GM23338 (cell line): Measurements from ENCODE around the gene KRTAP24-1. TPM values are rescaled to one million over a fixed set of nuclear protein-coding genes. Genes with fewer than 3 reads are reported as not detected.

Experiments
- ATAC-seq: fragments of 200-7000 bp; cut with Tn5 transposase; 3 replicates; pipeline ENCODE4 v1.9.1; 2020
- DNase-seq: peaks from one replicate; pipeline ENCODE4 v3.0.0-alpha.2; 2015; ENCODE audit warnings: low spot score
- H2AFZ ChIP-seq: fragments of 200-600 bp; sonication (generic); 2 replicates; pipeline ENCODE4 v1.8.0; 2016; ENCODE audit warnings: antibody characterized with exemption, mild to moderate bottlenecking, moderate library complexity
- H3F3A ChIP-seq: fragments of 200-600 bp; sonication (generic); replicated peaks from 2 replicates; pipeline ENCODE4 v1.8.0; 2017; ENCODE audit warnings: antibody characterized with exemption, mixed run types, low read depth
- H3K27ac ChIP-seq: fragments of 200-600 bp; sonication (generic); 2 replicates; pipeline ENCODE4 v1.6.1; 2016; ENCODE audit warnings: low read depth
- H3K27me3 ChIP-seq: fragments of 200-600 bp; sonication (generic); 2 replicates; pipeline ENCODE4 v1.8.0; 2016; ENCODE audit warnings: mild to moderate bottlenecking, mixed run types, moderate library complexity; ENCODE audit not compliant: insufficient read depth
- H3K36me3 ChIP-seq: fragments of 200-600 bp; sonication (generic); 2 replicates; pipeline ENCODE4 v1.8.0; 2016; ENCODE audit warnings: mild to moderate bottlenecking; ENCODE audit not compliant: insufficient read depth
- H3K4me1 ChIP-seq: fragments of 200-600 bp; sonication (generic); 2 replicates; pipeline ENCODE4 v1.8.0; 2016; ENCODE audit warnings: mild to moderate bottlenecking, moderate library complexity; ENCODE audit not compliant: insufficient read depth
- H3K4me2 ChIP-seq: fragments of 200-600 bp; sonication (generic); 2 replicates; pipeline ENCODE4 v1.7.1; 2017; ENCODE audit warnings: mixed run types
- H3K4me3 ChIP-seq: fragments of 200-600 bp; sonication (generic); 2 replicates; pipeline ENCODE4 v1.6.1; 2016; ENCODE audit warnings: mixed run types
- H3K79me2 ChIP-seq: fragments of 200-600 bp; sonication (generic); replicated peaks from 2 replicates; pipeline ENCODE4 v1.8.0; 2017; ENCODE audit warnings: mild to moderate bottlenecking; ENCODE audit not compliant: insufficient read depth
- H3K9me2 ChIP-seq: fragments of 200-600 bp; sonication (generic); 2 replicates; pipeline ENCODE4 v1.8.0; 2017; ENCODE audit not compliant: insufficient read depth
- H4K20me1 ChIP-seq: fragments of 200-600 bp; sonication (generic); replicated peaks from 2 replicates; pipeline ENCODE4 v1.8.0; 2017; ENCODE audit warnings: mild to moderate bottlenecking; ENCODE audit not compliant: insufficient read depth
- H3K27ac Mint-ChIP-seq: 2 replicates; pipeline ENCODE4 v1.8.0; 2020; ENCODE audit warnings: inconsistent platforms, mild to moderate bottlenecking, moderate library complexity, mixed read lengths
- H3K27me3 Mint-ChIP-seq: 3 replicates; pipeline ENCODE4 v1.8.0; 2022; ENCODE audit warnings: low read depth, mild to moderate bottlenecking, moderate library complexity, mixed read lengths, inconsistent platforms; ENCODE audit not compliant: insufficient read depth, poor library complexity
- H3K36me3 Mint-ChIP-seq: 3 replicates; pipeline ENCODE4 v1.8.0; 2021; ENCODE audit warnings: low read depth, mild to moderate bottlenecking, inconsistent platforms, moderate library complexity, mixed read lengths
- H3K4me1 Mint-ChIP-seq: 3 replicates; pipeline ENCODE4 v1.8.0; 2020; ENCODE audit warnings: mild to moderate bottlenecking, inconsistent platforms, mixed read lengths
- H3K4me3 Mint-ChIP-seq: 3 replicates; pipeline ENCODE4 v1.8.0; 2021; ENCODE audit warnings: moderate library complexity, mild to moderate bottlenecking, inconsistent platforms, mixed read lengths
- H3K9me3 Mint-ChIP-seq: 3 replicates; pipeline ENCODE4 v1.8.0; 2020; ENCODE audit warnings: moderate library complexity, mild to moderate bottlenecking, inconsistent platforms, mixed read lengths
- CREB1 ChIP-seq: fragments of 250-450 bp; sonication (Bioruptor Pico); IDR thresholded peaks from 2 replicates; pipeline ENCODE4 v1.5.0; 2020; ENCODE audit warnings: low read depth, mild to moderate bottlenecking, moderate library complexity
- ETS1 ChIP-seq: IDR thresholded peaks from 2 replicates; pipeline ENCODE4 v1.6.1; 2016; ENCODE audit warnings: antibody characterized with exemption
- EZH2 ChIP-seq: fragments of 200-600 bp; sonication (generic); IDR thresholded peaks from one replicate; pipeline ENCODE4 v1.8.0; 2017; ENCODE audit warnings: antibody characterized with exemption, mild to moderate bottlenecking, low read depth; ENCODE audit not compliant: unreplicated experiment
- EZH2phosphoT487 ChIP-seq: fragments of 200-600 bp; sonication (generic); IDR thresholded peaks from one replicate; pipeline ENCODE4 v1.8.1; 2018; ENCODE audit warnings: antibody characterized with exemption; ENCODE audit not compliant: unreplicated experiment
- JUNB ChIP-seq: IDR thresholded peaks from one replicate; pipeline ENCODE4 v1.6.1; 2016; ENCODE audit warnings: antibody characterized with exemption; ENCODE audit not compliant: unreplicated experiment
- NANOG ChIP-seq: IDR thresholded peaks from 2 replicates; pipeline ENCODE4 v1.6.1; 2016; ENCODE audit warnings: antibody characterized with exemption, borderline replicate concordance
- POLR2AphosphoS5 ChIP-seq: IDR thresholded peaks from 2 replicates; pipeline ENCODE4 v1.6.1; 2016; ENCODE audit warnings: antibody characterized with exemption, low read depth
- REST ChIP-seq: IDR thresholded peaks from one replicate; pipeline ENCODE4 v1.6.1; 2018; ENCODE audit warnings: antibody characterized with exemption; ENCODE audit not compliant: unreplicated experiment
- STAT1 ChIP-seq: IDR thresholded peaks from one replicate; pipeline ENCODE4 v1.6.1; 2016; ENCODE audit warnings: antibody characterized with exemption; ENCODE audit not compliant: unreplicated experiment
- ZNF114 ChIP-seq: fragments of 250-450 bp; sonication (Bioruptor Pico); IDR thresholded peaks from 2 replicates; pipeline ENCODE4 v1.5.0; 2020; ENCODE audit warnings: mild to moderate bottlenecking, moderate library complexity
- ZNF331 ChIP-seq: fragments of 250-450 bp; sonication (Bioruptor Pico); IDR thresholded peaks from 2 replicates; pipeline ENCODE4 v1.5.0; 2020; ENCODE audit warnings: low read depth, mild to moderate bottlenecking, moderate library complexity
- polyA plus RNA-seq: library from polyadenylated mRNA; unstranded; fragments of >200 nt; fragmentation: Nextera tagmentation; extraction: Ambion mirVana; gene quantifications from 2 replicates; pipeline ENCODE4 v1.2.1, GENCODE V29; 2016
- total RNA-seq: library from RNA; depleted of rRNA; stranded (reverse); fragments of >200 nt; shearing (Covaris generic); gene quantifications from 2 replicates; pipeline ENCODE4 v1.2.3, GENCODE V29; 2014
- TF ChIP-seq, protein P1 (sequence below): fragments of 250-450 bp; sonication (Bioruptor Pico); IDR thresholded peaks from 2 replicates; pipeline ENCODE4 v1.5.0; 2020; ENCODE audit warnings: mild to moderate bottlenecking, moderate library complexity
- TF ChIP-seq, protein P2 (sequence below), 2 experiments: fragments of 200-600 bp in 1 of 2; sonication (generic) in 1 of 2; conservative IDR thresholded peaks; 2 replicates each; pipeline versions ENCODE4 v1.5.1 to v1.6.1; 2016 to 2017; ENCODE audit warnings: antibody characterized with exemption in 2 of 2, low read depth in 2 of 2, mild to moderate bottlenecking in 2 of 2, moderate library complexity in 1 of 2

The KRTAP24-1 gene
- total and polyA plus RNA-seq, 2 experiments from 2014 or later, result not detected

GRCh38 chr21:30240661-30241060 is 42.1 kb downstream of the KRTAP24-1 start:
- H3K27ac ChIP-seq, result no peak overlapping the region
- H3K9me2 ChIP-seq, result no peaks in the 10 kb centered on the region
- Mint-ChIP-seq H3K4me3 (no peak overlapping the region), H3K4me1 (no peaks in the 10 kb centered on the region), H3K9me3 (no peaks in the 10 kb centered on the region), H3K27me3 (no peaks in the 10 kb centered on the region), H3K36me3 (no peaks in the 10 kb centered on the region), H3K27ac (no peak overlapping the region)
- DNase-seq (no peak), ATAC-seq (no peak)
- no peaks in the 10 kb centered on the region for H4K20me1 ChIP-seq
- H2AFZ ChIP-seq, result 0 out of 2 replicates have a peak overlapping the region, but pooled peaks have one; percentile 59
- H3F3A ChIP-seq, result no peaks in the 10 kb centered on the region
- H3K4me1 ChIP-seq, result no peaks in the 10 kb centered on the region
- H3K36me3 ChIP-seq, result no peaks in the 10 kb centered on the region
- no peak overlapping the region for H3K4me3 ChIP-seq
- no peaks in the 10 kb centered on the region for H3K27me3 ChIP-seq
- no peaks in the 10 kb centered on the region for H3K79me2 ChIP-seq
- no peak for TF ChIP-seq STAT1
- TF ChIP-seq NANOG, result no peak
- no peak for TF ChIP-seq JUNB
- TF ChIP-seq ETS1, result no peak
- TF ChIP-seq, protein P1, sequence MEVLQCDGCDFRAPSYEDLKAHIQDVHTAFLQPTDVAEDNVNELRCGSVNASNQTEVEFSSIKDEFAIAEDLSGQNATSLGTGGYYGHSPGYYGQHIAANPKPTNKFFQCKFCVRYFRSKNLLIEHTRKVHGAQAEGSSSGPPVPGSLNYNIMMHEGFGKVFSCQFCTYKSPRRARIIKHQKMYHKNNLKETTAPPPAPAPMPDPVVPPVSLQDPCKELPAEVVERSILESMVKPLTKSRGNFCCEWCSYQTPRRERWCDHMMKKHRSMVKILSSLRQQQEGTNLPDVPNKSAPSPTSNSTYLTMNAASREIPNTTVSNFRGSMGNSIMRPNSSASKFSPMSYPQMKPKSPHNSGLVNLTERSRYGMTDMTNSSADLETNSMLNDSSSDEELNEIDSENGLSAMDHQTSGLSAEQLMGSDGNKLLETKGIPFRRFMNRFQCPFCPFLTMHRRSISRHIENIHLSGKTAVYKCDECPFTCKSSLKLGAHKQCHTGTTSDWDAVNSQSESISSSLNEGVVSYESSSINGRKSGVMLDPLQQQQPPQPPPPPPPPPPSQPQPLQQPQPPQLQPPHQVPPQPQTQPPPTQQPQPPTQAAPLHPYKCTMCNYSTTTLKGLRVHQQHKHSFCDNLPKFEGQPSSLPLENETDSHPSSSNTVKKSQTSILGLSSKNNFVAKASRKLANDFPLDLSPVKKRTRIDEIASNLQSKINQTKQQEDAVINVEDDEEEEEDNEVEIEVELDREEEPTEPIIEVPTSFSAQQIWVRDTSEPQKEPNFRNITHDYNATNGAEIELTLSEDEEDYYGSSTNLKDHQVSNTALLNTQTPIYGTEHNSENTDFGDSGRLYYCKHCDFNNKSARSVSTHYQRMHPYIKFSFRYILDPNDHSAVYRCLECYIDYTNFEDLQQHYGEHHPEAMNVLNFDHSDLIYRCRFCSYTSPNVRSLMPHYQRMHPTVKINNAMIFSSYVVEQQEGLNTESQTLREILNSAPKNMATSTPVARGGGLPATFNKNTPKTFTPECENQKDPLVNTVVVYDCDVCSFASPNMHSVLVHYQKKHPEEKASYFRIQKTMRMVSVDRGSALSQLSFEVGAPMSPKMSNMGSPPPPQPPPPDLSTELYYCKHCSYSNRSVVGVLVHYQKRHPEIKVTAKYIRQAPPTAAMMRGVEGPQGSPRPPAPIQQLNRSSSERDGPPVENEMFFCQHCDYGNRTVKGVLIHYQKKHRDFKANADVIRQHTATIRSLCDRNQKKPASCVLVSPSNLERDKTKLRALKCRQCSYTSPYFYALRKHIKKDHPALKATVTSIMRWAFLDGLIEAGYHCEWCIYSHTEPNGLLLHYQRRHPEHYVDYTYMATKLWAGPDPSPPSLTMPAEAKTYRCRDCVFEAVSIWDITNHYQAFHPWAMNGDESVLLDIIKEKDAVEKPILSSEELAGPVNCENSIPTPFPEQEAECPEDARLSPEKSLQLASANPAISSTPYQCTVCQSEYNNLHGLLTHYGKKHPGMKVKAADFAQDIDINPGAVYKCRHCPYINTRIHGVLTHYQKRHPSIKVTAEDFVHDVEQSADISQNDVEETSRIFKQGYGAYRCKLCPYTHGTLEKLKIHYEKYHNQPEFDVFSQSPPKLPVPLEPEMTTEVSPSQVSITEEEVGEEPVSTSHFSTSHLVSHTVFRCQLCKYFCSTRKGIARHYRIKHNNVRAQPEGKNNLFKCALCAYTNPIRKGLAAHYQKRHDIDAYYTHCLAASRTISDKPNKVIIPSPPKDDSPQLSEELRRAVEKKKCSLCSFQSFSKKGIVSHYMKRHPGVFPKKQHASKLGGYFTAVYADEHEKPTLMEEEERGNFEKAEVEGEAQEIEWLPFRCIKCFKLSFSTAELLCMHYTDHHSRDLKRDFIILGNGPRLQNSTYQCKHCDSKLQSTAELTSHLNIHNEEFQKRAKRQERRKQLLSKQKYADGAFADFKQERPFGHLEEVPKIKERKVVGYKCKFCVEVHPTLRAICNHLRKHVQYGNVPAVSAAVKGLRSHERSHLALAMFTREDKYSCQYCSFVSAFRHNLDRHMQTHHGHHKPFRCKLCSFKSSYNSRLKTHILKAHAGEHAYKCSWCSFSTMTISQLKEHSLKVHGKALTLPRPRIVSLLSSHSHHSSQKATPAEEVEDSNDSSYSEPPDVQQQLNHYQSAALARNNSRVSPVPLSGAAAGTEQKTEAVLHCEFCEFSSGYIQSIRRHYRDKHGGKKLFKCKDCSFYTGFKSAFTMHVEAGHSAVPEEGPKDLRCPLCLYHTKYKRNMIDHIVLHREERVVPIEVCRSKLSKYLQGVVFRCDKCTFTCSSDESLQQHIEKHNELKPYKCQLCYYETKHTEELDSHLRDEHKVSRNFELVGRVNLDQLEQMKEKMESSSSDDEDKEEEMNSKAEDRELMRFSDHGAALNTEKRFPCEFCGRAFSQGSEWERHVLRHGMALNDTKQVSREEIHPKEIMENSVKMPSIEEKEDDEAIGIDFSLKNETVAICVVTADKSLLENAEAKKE, result no peak
- no peak for TF ChIP-seq EZH2
- TF ChIP-seq, protein P2, sequence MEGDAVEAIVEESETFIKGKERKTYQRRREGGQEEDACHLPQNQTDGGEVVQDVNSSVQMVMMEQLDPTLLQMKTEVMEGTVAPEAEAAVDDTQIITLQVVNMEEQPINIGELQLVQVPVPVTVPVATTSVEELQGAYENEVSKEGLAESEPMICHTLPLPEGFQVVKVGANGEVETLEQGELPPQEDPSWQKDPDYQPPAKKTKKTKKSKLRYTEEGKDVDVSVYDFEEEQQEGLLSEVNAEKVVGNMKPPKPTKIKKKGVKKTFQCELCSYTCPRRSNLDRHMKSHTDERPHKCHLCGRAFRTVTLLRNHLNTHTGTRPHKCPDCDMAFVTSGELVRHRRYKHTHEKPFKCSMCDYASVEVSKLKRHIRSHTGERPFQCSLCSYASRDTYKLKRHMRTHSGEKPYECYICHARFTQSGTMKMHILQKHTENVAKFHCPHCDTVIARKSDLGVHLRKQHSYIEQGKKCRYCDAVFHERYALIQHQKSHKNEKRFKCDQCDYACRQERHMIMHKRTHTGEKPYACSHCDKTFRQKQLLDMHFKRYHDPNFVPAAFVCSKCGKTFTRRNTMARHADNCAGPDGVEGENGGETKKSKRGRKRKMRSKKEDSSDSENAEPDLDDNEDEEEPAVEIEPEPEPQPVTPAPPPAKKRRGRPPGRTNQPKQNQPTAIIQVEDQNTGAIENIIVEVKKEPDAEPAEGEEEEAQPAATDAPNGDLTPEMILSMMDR (conservative IDR thresholded peaks at IDR 0.05; ENCODE audit: low read depth in 2 of 2), result no peak
- no peak for TF ChIP-seq ZNF114 (CRISPR knock-in tag)
- no peak for TF ChIP-seq ZNF331
- TF ChIP-seq POLR2AphosphoS5, result no peak
- no peak for TF ChIP-seq CREB1
- TF ChIP-seq EZH2phosphoT487, result no peak
- no peak for TF ChIP-seq REST
- H3K4me2 ChIP-seq, result no peak overlapping the region
